Stromal cell of bone marrow (primary cell): Measurements from ENCODE around the gene ACTG2.

ENCODE experiments used
- DNase-seq: peaks from one replicate; pipeline ENCODE4 v3.0.0-alpha.2; 2012; ENCODE audit warnings: low read depth

ACTG2 gene

GRCh38 chr2:73969356-73969755, 76.5 kb downstream of the ACTG2 start:
- DNase-seq, result no peak
